Esophagus squamous epithelium (tissue), 4 donors: Measurements from ENCODE around the gene LBHD2.

Source experiments
- POLR2A ChIP-seq, 4 donors: fragments of 450-650 bp; IDR thresholded peaks; one replicate each; pipeline ENCODE4 v1.6.1; 2017; ENCODE audit warnings: antibody characterized with exemption in 4 of 4, mild to moderate bottlenecking in 4 of 4, moderate library complexity in 3 of 4
- TF ChIP-seq, protein P1 (sequence below), 6 experiments: fragments of 450-650 bp in 4 of 6; fragments of 200-600 bp in 2 of 6; sonication (generic) in 2 of 6; IDR thresholded peaks; one replicate each; pipeline ENCODE4 v1.5.1; 2016 to 2019; ENCODE audit warnings: antibody characterized with exemption in 6 of 6, mild to moderate bottlenecking in 4 of 6, moderate library complexity in 4 of 6

DNA sequence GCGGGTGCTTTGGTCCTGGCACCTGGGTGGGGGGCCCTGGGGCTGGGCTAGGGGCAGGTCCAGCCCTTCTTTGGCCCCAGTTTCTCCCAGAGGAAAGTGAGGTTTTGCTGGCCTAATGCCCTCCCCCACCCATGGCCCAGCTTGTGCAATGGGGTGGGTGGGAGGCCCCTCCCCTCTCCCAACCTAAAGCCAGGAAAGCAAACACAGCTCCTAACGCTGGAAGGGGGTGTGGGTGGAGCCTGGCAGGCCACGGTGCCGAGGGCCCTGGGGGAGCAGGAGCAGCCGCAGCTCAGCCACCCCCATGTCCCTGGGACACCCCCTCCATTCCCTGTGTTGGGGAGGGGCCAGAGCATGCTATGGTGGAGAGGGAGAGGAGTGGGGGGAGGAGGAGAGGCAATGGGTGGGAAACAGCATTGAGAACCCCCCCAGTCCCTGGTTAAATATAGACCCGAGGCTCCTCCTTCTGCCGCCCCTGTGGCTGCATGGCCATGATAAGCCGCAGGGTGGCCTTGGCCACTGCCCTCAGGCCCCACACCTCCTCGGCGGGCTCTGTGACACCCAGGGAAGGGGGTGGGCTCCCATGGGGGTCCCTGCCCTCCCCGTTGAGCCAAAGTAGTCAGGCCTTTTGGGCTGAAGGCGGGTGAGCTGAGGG, 15.2 kb downstream of the LBHD2 start:
- TF ChIP-seq, protein P1, sequence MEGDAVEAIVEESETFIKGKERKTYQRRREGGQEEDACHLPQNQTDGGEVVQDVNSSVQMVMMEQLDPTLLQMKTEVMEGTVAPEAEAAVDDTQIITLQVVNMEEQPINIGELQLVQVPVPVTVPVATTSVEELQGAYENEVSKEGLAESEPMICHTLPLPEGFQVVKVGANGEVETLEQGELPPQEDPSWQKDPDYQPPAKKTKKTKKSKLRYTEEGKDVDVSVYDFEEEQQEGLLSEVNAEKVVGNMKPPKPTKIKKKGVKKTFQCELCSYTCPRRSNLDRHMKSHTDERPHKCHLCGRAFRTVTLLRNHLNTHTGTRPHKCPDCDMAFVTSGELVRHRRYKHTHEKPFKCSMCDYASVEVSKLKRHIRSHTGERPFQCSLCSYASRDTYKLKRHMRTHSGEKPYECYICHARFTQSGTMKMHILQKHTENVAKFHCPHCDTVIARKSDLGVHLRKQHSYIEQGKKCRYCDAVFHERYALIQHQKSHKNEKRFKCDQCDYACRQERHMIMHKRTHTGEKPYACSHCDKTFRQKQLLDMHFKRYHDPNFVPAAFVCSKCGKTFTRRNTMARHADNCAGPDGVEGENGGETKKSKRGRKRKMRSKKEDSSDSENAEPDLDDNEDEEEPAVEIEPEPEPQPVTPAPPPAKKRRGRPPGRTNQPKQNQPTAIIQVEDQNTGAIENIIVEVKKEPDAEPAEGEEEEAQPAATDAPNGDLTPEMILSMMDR (IDR thresholded peaks at IDR 0.05) = no peak
- no peak for TF ChIP-seq POLR2A (IDR thresholded peaks at IDR 0.05)
